SIG-M5 treated with dmso at 0.1 percent for 504 hours (cell line): ENCODE results near the gene TRIM28.

Experiments
- DNase-seq: peaks from one replicate; lab custom pipeline; 2025; ENCODE audit not compliant: unreplicated experiment; lab: John Stamatoyannopoulos, UW

TRIM28 gene

DNA sequence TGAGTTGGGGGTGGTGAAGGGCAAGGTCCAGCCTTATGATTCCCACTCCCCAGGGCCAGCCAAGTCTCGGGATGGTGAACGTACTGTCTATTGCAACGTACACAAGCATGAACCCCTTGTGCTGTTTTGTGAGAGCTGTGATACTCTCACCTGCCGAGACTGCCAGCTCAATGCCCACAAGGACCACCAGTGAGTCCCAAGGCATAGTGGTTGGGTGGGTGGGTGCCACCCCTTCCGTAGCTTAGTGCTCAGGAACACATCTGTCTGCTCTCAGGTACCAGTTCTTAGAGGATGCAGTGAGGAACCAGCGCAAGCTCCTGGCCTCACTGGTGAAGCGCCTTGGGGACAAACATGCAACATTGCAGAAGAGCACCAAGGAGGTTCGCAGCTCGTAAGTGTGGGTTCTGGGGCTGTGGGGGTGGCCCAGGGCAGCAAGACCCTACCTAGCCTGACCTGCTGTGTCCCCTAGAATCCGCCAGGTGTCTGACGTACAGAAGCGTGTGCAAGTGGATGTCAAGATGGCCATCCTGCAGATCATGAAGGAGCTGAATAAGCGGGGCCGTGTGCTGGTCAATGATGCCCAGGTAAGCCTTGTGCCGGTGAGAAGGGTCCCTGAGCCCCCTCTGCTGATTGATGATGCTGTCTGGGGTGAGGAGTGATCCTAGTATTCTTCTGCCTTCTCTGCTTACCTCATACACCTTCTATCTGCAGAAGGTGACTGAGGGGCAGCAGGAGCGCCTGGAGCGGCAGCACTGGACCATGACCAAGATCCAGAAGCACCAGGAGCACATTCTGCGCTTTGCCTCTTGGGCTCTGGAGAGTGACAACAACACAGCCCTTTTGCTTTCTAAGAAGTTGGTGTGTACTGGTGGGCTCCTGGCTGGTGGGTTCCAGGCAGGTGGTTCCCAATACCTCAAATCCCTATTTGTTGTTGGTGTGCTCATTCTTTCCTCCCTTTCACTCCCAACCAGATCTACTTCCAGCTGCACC, 3.8 kb downstream of the TRIM28 start:
- no peak for DNase-seq

DNA sequence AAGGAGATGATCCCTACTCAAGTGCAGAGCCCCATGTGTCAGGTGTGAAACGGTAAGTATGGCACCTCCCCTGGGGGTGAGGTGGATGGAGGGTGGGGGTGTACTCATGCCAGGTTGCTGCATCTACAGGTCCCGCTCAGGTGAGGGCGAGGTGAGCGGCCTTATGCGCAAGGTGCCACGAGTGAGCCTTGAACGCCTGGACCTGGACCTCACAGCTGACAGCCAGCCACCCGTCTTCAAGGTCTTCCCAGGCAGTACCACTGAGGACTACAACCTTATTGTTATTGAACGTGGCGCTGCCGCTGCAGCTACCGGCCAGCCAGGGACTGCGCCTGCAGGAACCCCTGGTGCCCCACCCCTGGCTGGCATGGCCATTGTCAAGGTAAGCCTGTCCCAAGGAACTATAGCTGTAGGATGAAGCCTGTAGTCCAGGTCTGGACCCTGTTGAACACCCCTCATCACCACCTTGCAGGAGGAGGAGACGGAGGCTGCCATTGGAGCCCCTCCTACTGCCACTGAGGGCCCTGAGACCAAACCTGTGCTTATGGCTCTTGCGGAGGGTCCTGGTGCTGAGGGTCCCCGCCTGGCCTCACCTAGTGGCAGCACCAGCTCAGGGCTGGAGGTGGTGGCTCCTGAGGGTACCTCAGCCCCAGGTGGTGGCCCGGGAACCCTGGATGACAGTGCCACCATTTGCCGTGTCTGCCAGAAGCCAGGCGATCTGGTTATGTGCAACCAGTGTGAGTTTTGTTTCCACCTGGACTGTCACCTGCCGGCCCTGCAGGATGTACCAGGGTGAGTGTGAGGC, 5.2 kb downstream of the TRIM28 start:
- no peak for DNase-seq

DNA sequence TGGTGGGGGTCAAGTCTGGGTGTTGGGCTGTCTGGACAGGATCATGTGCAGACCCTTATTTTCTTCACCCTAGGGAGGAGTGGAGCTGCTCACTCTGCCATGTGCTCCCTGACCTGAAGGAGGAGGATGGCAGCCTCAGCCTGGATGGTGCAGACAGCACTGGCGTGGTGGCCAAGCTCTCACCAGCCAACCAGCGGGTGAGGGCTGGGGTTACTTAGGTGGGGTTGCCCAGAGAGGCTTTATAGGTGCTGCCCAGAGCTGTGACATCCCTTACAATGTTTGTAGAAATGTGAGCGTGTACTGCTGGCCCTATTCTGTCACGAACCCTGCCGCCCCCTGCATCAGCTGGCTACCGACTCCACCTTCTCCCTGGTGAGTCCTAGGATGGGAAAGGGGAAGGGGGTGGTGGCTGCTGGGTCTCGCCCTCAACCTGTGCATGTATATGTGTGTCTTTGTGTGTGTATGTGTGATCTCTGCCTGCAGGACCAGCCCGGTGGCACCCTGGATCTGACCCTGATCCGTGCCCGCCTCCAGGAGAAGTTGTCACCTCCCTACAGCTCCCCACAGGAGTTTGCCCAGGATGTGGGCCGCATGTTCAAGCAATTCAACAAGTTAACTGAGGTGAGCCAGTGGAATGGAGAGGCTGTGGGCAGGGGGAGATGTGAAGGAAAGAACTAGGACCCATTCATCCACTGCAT, 5.9 kb downstream of the TRIM28 start:
- DNase-seq: no peak

DNA sequence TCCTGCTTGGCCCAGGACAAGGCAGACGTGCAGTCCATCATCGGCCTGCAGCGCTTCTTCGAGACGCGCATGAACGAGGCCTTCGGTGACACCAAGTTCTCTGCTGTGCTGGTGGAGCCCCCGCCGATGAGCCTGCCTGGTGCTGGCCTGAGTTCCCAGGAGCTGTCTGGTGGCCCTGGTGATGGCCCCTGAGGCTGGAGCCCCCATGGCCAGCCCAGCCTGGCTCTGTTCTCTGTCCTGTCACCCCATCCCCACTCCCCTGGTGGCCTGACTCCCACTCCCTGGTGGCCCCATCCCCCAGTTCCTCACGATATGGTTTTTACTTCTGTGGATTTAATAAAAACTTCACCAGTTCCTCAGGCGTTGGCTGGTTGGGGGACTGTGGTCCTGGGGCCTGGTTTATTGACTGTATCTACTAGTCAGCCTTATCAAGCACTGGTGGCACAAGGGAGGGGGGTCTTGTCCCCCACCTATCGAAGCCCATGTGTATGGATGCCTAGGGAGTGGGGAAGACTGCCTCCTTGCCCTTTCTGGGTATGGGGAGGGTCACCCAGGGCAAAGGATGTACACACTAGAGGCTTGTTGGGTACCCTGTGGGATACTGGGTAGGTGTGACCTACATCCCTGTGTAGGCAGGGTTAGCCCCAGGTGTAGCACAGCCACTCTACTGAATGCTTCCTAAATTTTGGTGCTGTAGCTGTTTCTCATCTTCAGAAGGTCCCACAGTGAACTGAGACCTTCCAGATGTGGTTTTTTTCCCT, 6.7 kb downstream of the TRIM28 start:
- DNase-seq: no peak

DNA sequence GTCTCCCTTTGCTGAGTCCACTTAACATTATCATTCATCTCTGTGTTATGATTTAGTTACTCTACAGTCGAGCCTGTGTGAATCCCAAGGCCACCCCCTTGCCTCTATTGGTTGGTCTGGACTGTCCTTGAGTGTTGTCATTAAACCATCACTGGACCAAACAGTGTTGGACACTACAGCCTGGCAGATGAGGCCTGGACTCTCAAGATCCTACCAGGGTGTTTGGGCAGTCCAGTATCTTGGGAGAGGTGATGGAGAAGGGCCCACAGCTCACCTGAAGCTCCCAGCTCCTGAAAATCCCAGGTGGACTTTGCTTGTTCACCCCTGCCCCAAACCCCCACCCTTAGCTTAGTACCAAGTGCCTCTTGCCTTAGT, 7.2 kb downstream of the TRIM28 start:
- no peak for DNase-seq

DNA sequence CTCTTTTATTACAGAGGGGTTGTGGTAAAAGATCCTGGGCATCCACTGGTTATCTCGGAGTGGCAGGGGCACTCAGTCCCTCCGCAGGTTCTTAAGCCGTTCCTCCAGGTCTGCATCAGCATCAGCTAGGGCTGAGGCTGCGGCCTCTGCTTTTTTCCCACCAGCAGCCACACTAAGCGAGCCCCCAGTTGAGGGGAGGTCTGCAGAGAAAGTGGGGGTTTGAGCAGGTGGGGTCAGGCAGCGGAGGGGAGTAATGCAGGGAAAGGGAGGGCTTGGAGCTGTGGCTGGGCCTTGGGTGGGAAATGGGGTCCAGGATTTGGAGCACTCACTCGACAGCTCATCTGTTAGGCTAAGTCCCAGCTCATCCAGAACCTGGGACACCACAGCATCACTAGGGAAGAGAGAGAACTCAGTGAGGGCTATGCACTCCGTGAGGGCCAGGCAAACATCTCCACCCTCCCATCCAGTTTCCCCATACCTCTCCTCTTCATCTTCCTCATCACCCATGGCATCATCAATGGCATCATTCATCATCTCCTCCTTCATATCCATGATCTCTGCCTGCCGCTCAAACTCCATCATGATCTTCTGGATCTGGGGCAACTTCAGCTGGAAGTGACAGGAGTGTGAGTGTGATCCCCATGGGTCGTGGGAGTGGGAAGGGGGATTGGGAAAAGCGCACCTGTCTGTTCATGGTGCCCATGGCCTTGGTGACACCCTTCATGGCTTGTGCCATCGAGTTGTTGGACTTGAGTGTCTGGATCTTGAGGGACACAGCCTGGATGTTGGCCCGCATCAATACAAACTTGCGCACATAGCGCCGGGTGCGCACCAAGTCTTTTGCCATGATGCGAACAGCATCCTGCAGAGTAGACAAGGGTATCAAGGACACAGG, 8.0 kb downstream of the TRIM28 start:
- DNase-seq: no peak

DNA sequence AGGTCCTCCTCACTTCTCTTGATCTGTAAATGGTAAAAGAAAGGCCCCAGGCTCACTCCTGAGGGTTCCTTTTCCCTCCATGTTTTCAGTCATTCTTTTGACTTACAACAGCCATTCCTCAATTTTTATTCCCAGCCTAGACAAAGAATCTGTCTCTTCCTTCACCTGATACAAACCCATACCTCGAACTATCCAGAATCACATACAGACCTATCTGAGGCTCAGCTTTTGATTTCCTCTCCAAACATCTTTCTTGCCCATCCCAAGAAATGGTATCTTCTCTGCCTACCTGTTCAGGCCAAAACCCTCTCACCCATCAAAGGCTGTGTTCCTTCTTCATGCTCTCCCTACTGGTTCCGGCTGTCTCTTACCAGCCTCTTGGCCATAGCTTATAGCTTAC, 8.8 kb downstream of the TRIM28 start:
- DNase-seq: no peak

DNA sequence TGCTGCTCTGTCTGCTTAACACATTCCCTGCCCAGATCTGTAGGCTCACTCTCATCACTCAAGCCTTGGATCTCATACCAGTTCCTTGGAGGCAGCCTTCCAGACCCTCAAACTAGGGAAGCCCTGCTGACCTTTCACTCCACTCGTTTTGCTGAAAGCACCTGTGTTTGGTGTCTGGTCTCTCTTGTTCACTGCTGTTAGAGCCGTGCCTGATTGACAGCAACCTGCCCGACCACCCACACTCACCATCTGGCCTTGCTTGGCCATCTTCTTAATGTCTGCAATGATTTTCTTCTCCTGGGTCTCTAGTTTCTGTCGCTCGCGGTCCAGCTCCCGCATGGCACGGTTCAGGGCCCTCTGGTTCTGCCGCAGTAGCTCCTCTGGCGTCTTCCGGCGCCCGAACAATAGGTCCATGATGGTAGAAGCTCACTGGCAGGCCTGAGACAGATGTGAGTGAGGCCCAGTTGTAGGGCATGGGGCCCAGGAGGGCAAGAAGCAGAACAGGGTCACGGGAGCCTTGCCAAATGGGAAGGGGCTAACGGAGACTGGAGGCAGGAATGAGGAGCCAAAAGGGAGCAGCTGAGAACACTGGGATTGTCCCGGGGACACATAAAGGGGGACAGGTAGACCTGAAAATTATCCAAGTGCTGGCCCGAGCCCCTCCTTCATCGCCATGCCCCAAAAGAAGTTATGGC, 10.1 kb downstream of the TRIM28 start:
- DNase-seq: no peak

DNA sequence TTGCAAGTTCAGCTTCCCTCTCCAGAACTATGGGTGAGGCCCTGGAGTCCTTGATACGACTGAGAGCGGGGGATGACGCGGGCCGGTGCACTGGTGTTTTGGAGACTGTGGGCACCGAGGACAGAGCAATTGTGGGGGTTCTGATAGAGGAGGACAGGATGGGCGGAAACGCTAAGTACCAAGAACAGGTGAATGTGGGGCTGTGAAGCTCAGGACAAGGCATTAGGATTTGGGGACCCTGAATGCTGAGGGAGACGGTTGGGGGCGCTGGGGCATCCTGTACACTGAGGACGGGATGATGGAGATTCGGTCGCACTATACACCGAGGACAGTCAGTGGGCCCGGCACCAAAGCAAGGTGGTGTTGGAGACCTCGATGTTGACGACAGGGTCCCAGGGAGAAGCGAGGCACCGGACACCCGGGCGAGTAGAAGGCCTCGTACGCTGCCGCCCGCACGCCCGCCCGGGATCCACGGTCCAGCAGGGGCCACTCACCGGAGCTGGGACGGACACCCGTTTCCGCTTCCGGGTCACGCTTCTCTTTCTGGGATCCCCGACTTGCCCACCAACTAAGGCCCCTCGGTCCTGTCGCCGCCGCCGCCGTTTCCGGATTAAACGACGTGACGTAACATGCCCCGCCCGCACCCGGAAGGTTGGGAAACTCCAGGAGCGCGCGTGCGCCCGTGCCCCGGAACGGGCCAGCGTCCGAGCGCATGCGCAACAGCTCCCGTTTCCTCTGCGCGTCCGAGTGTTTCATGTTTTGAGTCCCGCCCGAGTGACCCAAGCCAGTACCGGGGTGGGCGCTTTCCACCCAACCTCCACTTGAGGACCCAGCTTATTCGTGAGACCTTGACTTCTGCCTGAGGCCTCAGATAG, 10.9 kb downstream of the TRIM28 start, which contains the start of gene CHMP2A:
Gene CHMP2A (minus strand): TSS at position 612 of the 875 bp plus-strand sequence. CDS start 893 bp downstream, outside the sequence.
- no peak for DNase-seq

DNA sequence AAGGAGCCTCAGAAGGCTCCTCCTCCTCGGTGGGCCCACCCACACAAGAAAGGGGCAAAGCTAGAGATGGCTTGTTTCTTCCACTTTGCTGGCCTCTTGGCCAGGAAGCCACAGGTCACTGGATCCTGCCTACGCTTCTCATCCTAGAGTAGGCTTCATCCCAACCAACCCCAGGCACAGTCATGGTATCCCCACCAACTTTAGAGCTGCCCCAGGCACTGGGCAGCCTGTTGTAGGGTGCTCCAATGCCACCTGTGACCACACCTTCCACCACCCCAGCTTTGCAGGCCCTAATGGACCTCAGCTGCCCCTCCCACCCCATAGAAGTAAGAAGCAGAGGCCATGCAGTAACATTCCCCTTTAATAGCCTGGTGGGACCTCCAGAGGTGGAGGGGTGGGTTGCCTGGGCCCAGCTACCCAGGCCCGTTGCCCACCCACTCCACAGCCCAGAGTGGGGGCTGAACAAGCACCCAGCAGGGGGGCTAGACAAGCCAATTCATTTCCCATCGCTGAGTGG, 11.6 kb downstream of the TRIM28 start:
- no peak for DNase-seq

DNA sequence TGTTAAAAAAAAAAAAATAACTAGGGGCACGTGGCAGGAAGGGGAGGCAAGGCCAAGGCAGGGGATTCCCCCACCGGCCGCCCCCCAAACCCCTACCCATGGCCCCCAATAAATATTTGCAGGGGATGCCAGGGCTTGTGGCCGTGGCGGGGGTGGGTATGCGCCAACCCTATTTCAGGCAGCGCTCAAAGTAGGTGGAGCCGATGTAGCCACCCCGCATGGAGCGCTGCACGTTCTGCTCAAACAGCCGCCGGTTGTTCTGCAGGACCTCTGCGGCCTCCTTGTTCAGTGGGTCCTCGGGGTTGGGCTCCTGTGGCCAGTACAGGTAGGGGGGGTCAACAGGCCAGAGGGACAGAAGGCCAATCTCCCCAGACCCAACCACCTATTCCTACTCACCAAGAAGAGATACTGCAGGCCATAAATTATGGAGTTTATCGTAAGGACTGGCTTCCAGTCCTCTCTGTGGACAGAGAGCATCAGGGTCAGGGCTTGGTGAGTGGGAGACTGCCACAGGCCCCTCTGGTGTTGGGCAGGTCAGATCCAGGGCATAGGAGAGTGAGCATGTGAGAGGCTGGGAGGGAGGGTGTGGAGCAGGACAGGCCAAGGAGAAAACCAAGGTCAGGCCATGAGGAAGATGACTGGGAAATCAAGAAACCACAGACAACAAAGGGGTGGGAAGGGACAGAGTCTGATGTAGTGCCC, 12.2 kb downstream of the TRIM28 start:
- no peak for DNase-seq

DNA sequence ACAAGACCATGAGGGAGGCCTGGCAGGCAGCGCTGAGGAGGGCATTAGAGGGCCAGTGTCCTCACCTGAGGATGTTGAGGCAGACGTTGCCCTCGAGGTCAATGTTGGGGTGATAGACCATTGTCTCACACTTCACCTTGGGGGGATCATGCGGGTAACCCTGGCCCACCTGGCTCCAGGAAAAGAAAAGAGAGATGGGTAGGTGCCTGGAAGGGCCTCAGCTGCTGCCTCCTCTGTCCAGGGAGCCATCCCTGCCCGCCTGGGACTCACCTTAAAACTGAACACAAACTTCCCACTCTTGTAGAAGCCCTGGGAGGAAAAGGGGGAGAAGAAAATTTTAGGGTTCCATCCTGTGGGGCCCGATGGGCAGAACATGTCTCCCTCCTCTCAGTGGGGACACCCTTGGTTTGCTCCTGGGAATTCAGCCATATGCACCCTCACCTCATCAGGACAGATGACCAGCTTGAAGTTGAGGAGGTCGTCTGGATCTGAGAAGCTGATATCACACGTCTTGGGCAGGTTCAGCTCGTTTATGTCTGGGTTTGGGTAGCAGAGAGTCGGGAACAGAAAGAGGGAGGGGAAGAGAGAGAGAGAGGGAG, 12.9 kb downstream of the TRIM28 start:
- no peak for DNase-seq

DNA sequence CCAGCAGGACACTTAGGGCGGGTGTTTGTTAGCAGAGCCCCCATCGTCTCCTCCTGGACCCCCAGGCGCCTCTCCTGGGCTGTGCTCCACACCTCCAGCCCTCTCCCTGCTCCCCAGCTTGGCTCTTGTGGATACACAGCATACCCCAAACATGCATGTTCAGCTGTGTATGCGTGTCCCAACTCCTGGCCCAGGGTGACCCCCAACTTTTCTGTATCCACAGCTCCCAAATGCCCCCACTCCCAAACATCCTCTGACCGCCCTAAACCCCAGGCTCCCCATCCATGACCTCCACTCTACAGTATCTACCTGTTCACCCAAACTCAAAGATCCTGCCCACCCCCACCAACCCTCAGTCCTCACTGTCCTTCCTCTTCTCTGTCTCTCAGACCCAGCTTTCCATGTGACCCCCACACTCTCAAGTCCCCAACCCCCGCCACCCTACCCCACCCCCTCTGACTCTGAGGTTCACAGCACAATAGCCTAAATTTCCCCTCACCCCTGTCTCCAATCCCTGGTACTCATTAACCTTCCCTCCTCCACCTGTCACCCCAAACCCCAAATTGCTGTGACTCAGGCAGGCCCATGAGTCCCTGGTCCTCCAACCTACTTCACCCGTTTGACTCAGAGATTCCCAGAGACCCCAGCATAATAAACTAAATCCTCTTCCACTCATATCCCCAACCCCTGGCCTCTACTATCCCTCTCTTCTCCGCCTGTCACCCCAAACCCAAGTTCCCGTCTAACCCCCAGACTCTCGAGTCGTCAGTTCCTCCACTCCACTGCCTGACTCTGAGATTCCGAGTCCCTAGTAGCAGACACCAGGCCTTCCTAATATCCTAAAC, 13.6 kb downstream of the TRIM28 start:
- no peak for DNase-seq

DNA sequence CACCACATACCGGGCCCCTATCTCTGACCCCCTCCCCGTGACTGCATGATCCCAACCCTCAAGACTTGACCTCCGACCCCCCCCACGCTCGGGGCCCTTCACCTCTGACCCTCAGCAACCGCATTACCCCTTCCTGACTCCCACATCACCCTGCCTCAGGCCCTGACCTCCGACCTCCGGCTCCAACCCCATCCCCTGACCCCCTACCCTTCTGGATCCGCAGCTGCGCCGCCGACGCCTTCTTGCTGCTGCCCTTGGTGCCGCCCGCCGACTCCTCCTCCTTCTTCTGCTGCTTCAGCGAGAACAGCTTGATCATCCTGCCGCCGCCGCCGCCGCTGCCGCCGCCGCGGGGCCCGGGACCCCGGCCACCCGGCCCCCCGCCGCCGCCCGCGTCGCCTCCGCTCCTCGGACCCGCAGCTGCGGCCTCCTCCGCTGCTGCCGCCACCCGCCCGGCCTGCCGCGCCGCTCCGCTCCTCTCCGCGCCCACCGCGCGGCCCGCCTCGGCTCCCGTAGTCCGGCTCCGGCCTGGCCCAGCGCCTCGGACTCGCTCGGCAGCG, 14.3 kb downstream of the TRIM28 start, which contains the start of gene UBE2M:
Gene UBE2M (minus strand): TSS at position 546 of the 557 bp plus-strand sequence. CDS start 230 bp downstream, at position 316.
- DNase-seq: no peak

DNA sequence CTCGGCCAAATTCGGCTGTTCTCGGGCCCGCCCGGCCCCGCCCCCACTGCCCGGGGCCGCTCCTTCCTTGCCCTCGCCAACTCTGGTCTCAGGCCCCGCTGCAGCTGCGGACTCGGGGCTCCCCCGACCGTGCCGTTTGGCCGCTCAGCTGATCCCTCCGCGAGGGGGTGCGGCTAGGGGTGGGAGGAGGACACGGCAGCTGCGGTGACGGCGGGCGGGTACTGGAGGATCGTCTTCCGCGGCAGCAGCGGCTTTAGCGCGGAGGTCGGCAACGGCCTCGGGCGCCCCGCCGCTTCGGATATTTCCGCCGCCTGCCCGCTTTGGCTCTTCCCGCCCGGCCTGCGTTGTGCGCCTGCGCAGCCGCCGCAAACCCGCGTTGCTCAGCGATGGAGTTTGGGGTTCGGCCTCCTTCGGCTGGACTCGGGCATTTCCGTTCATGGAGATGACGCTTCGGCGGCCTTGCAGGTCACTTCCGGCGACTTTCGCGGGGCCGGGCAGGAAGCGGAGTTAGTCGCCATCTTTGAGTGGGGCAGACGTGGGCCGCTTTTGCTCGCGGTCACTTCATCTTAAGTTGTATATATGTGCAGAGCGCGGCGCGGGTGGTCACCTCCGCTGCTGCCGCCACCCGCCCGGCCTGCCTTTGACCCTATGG, 14.9 kb downstream of the TRIM28 start:
- DNase-seq: no peak
